ENCODE results near the gene ADISSP. TPM values are rescaled to one million over a fixed set of nuclear protein-coding genes. Genes with fewer than 3 reads are reported as not detected.

ADISSP gene
- total and polyA plus RNA-seq, 9 of the 15 experiments (the other 6 are each of a cell fraction or from before 2014, with no cell fraction given), result 1.4 to 70.6 (median 23.4) TPM

GRCh38 chr20:3786126-3786484 is 18.6 kb upstream of the ADISSP start (continued):
- peak; percentile 16; the same call in 1 of the 2 replicates for TF ChIP-seq MYC (IDR thresholded peaks at IDR 0.05; ENCODE audit: low read depth, low read length)
- TF ChIP-seq MYC (CRISPR knock-in tag; IDR thresholded peaks at IDR 0.05; ENCODE audit: borderline replicate concordance, low read depth), result no peak
- TF ChIP-seq ZNF347 (CRISPR knock-in tag; IDR thresholded peaks at IDR 0.05; ENCODE audit: low read depth), result no peak
- peak; percentile 11; the same call in 1 of the 2 replicates for TF ChIP-seq ZNF263 (CRISPR knock-in tag; IDR thresholded peaks at IDR 0.05; ENCODE audit: borderline replicate concordance)
- TF ChIP-seq RBBP5 (IDR thresholded peaks at IDR 0.05; ENCODE audit: borderline replicate concordance, insufficient read depth, low read length, poor library complexity, severe bottlenecking), result peak; percentile 79
- TF ChIP-seq FOXA3 (CRISPR knock-in tag; conservative IDR thresholded peaks at IDR 0.05 in 1 of 2, IDR thresholded peaks at IDR 0.05 in 1 of 2), result 0 out of 4 replicates have a peak, but pooled peaks of 1 of the 2 experiments have one; percentile 26
- TF ChIP-seq TEAD1 (CRISPR knock-in tag; IDR thresholded peaks at IDR 0.05), result no peak
- TF ChIP-seq L3MBTL2 (IDR thresholded peaks at IDR 0.05), result peak; percentile 80
- 0 out of 6 replicates have a peak, but pooled peaks of 1 of the 3 experiments have one; percentile 8 for TF ChIP-seq CTCF (IDR thresholded peaks at IDR 0.05 in 2 of 3, conservative IDR thresholded peaks at IDR 0.05 in 1 of 3; ENCODE audit: insufficient read depth in 2 of 3, low read depth in 1 of 3, low read length in 3 of 3)
- TF ChIP-seq CREB3L1 (IDR thresholded peaks at IDR 0.05; ENCODE audit: borderline replicate concordance, low read depth), result no peak
- peak; percentile 58 to 75 for TF ChIP-seq NRF1 (conservative IDR thresholded peaks at IDR 0.05 in 1 of 2, IDR thresholded peaks at IDR 0.05 in 1 of 2)
- 0 out of 2 replicates have a peak, but pooled peaks have one; percentile 31 for TF ChIP-seq ZNF740 (CRISPR knock-in tag; IDR thresholded peaks at IDR 0.05)
- TF ChIP-seq ZNF740 (tag; IDR thresholded peaks at IDR 0.05), result no peak
- TF ChIP-seq TAF1 (IDR thresholded peaks at IDR 0.05; ENCODE audit: control insufficient read depth, extremely low read depth, insufficient read depth, low read length, severe bottlenecking), result no peak
- 0 out of 2 replicates have a peak, but pooled peaks have one; percentile 34 for TF ChIP-seq TFAP4 (CRISPR knock-in tag; IDR thresholded peaks at IDR 0.05; ENCODE audit: borderline replicate concordance)
- TF ChIP-seq CEBPG (CRISPR knock-in tag; IDR thresholded peaks at IDR 0.05), result 0 out of 2 replicates have a peak, but pooled peaks have one; percentile 13
- no peak for TF ChIP-seq CEBPG (tag; conservative IDR thresholded peaks at IDR 0.05 in 1 of 2, IDR thresholded peaks at IDR 0.05 in 1 of 2)
- TF ChIP-seq TEAD4 (IDR thresholded peaks at IDR 0.05; ENCODE audit: low read length), result no peak
- 0 out of 2 replicates have a peak, but pooled peaks have one; percentile 69 for TF ChIP-seq TEAD4 (CRISPR knock-in tag; IDR thresholded peaks at IDR 0.05; ENCODE audit: borderline replicate concordance)
- TF ChIP-seq CHD2 (IDR thresholded peaks at IDR 0.05; ENCODE audit: low read depth, low read length), result peak; percentile 46

Data from K562 (cell line).